Measurements from ENCODE around the gene SYT4. TPM values are rescaled to one million over a fixed set of nuclear protein-coding genes. Genes with fewer than 3 reads are reported as not detected.

The SYT4 gene
- total RNA-seq, 1 donor from 2014 or later: 4.6 TPM

DNA sequence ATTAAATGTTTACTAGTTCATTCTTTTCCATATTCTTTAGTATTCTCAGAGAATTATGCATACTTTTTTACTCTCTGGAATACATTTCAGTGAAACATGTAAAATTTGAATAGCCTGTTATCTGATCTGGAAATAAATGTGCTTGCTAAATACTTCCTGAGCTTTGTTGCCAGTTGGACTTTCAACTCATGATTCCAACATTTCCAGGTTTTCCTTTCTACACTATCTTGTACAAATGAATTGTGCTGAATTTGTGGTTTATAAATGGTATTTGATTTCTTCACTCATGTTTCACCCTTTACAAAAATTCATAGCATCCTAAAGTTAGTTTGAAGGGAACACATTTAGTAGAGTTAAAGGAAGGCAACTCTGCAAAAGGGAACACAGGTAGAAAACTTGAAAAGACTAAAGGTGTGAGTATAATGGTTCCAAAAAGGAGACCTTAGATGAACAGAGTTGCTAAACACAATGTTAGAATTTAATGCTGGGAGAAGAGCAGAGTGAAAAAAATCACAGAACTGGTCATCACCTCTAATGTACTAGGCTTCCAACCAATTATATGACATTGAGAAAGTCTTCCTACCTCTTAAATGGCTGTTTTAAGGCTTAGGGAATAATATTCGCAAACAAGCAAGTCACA is 28.6 kb downstream of the SYT4 start:
- Mint-ChIP-seq H3K4me3 (ENCODE audit: low read depth) (no peak overlapping the region), H3K36me3 (ENCODE audit: insufficient read depth) (no peaks in the 10 kb centered on the region)

DNA sequence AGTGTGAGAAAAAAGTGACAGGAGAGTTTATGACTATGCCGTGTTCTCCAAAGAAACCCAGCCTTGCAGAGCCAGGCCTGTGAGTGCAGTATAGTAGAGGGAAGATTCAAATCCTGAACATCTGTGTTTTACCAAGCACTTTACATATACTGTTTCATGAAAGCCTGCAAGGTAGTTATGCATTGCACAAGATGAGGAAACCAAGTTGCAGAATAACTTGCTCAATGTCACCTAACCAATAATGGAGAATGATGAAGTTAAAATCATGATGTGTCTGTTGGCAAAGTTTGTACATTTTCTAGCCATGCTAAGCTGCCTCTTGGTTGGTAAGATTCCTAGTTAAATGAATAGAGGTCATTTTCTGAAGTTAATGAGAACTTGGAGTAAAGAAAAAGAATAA is 29.3 kb downstream of the SYT4 start:
- H3K4me1 Mint-ChIP-seq (ENCODE audit: low read depth): peaks cover 3% of the 10 kb centered on the region
- no peaks in the 10 kb centered on the region for H3K9me3 Mint-ChIP-seq (ENCODE audit: low read depth)
- TF ChIP-seq, protein P1, sequence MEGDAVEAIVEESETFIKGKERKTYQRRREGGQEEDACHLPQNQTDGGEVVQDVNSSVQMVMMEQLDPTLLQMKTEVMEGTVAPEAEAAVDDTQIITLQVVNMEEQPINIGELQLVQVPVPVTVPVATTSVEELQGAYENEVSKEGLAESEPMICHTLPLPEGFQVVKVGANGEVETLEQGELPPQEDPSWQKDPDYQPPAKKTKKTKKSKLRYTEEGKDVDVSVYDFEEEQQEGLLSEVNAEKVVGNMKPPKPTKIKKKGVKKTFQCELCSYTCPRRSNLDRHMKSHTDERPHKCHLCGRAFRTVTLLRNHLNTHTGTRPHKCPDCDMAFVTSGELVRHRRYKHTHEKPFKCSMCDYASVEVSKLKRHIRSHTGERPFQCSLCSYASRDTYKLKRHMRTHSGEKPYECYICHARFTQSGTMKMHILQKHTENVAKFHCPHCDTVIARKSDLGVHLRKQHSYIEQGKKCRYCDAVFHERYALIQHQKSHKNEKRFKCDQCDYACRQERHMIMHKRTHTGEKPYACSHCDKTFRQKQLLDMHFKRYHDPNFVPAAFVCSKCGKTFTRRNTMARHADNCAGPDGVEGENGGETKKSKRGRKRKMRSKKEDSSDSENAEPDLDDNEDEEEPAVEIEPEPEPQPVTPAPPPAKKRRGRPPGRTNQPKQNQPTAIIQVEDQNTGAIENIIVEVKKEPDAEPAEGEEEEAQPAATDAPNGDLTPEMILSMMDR (IDR thresholded peaks at IDR 0.05; ENCODE audit: unreplicated experiment): no peak
- DNase-seq (ENCODE audit: low spot score, unreplicated experiment): no peak
- H3K27me3 Mint-ChIP-seq: no peaks in the 10 kb centered on the region
- H3K4me3 Mint-ChIP-seq (ENCODE audit: low read depth): no peak overlapping the region
- no peaks in the 10 kb centered on the region for H3K36me3 Mint-ChIP-seq (ENCODE audit: insufficient read depth)
- H3K27ac Mint-ChIP-seq: no peak overlapping the region

More for the DNA sequence above, 28.6 kb downstream of the SYT4 start:
- TF ChIP-seq, protein P1 (IDR thresholded peaks at IDR 0.05; ENCODE audit: unreplicated experiment): no peak
- peaks cover 6% of the 10 kb centered on the region for H3K4me1 Mint-ChIP-seq (ENCODE audit: low read depth)
- no peak for DNase-seq (ENCODE audit: low spot score, unreplicated experiment)
- H3K27me3 Mint-ChIP-seq: no peaks in the 10 kb centered on the region
- no peak overlapping the region for H3K27ac Mint-ChIP-seq
- no peaks in the 10 kb centered on the region for H3K9me3 Mint-ChIP-seq (ENCODE audit: low read depth)

DNA sequence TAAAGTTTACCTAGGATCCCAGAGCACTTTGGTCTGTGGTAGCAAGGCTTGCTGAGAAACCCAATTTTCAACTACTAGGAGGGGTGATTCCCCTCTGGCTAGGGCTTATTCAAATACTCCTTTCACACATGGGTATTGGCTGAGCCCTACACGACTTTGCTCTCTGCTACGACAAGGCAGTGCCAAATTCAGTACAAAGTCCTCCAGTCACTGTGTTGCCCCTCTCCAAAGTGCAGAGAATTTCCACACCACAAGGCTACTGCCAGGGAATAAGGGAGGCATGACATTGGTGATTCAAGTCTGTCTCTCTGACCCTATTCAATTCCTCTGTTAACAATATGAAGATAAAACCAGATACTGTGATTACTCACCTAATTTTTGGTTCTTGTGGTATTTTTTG is 38.9 kb downstream of the SYT4 start:
- Mint-ChIP-seq H3K36me3 (ENCODE audit: insufficient read depth) (no peaks in the 10 kb centered on the region), H3K4me1 (ENCODE audit: low read depth) (no peaks in the 10 kb centered on the region), H3K4me3 (ENCODE audit: low read depth) (no peak overlapping the region), H3K27me3 (no peaks in the 10 kb centered on the region), H3K9me3 (ENCODE audit: low read depth) (no peaks in the 10 kb centered on the region), H3K27ac (no peak overlapping the region)
- TF ChIP-seq, protein P1 (IDR thresholded peaks at IDR 0.05; ENCODE audit: unreplicated experiment): no peak
- DNase-seq (ENCODE audit: low spot score, unreplicated experiment): no peak

DNA sequence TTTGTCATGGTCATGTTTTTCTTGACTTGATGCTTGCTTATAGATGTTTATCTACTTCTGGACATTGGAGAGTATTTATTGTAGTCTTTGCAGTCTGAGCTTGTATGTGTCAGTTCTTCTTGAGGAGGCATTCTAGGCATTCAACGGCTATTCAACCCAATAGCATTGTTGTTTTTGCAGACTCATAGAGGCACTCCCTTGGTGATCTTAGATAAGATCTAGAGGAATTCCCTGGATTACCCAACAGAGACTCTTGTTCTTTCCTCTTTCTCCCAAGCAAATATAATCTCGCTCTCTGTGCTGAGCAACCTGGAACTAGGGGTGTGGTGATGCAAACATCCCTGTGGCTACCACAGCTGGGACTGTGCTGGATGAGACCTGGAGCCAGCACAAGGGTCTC is 40.4 kb downstream of the SYT4 start:
- no peaks in the 10 kb centered on the region for H3K9me3 Mint-ChIP-seq (ENCODE audit: low read depth)
- no peaks in the 10 kb centered on the region for H3K36me3 Mint-ChIP-seq (ENCODE audit: insufficient read depth)
- no peak overlapping the region for H3K27ac Mint-ChIP-seq
- no peak for DNase-seq (ENCODE audit: low spot score, unreplicated experiment)
- H3K4me1 Mint-ChIP-seq (ENCODE audit: low read depth): no peaks in the 10 kb centered on the region
- TF ChIP-seq, protein P1 (IDR thresholded peaks at IDR 0.05; ENCODE audit: unreplicated experiment): no peak
- H3K27me3 Mint-ChIP-seq: no peaks in the 10 kb centered on the region
- no peak overlapping the region for H3K4me3 Mint-ChIP-seq (ENCODE audit: low read depth)

DNA sequence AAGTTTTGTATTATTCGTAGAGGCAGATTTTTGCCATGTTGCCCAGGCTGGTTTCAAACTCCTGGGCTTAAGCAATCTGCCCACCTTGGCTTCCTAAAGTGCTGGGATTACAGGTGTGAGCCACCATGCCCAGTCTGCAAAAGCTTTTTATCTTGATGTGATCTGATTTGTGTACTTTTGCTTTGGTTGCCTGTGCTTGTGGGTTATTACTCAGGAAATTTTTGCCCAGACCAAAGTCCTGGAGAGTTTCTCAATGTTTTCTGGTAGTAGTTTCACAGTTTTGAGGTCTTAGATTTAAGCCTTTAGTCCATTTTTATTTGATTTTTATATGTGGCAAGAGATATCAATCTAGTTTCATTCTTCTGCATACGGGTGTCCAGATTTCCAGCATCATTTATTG is 42.4 kb downstream of the SYT4 start:
- Mint-ChIP-seq H3K27me3 (no peaks in the 10 kb centered on the region), H3K4me3 (ENCODE audit: low read depth) (no peak overlapping the region), H3K9me3 (ENCODE audit: low read depth) (no peaks in the 10 kb centered on the region), H3K36me3 (ENCODE audit: insufficient read depth) (no peaks in the 10 kb centered on the region), H3K27ac (no peak overlapping the region), H3K4me1 (ENCODE audit: low read depth) (no peaks in the 10 kb centered on the region)
- TF ChIP-seq, protein P1 (IDR thresholded peaks at IDR 0.05; ENCODE audit: unreplicated experiment): no peak
- no peak for DNase-seq (ENCODE audit: low spot score, unreplicated experiment)

All from progenitor cell of endocrine pancreas (in vitro differentiated cells).